WERI-Rb-1 (cell line): ENCODE results near the gene CREBRF.

Experiments
- DNase-seq: peaks from one replicate; pipeline ENCODE4 v3.0.0-alpha.2; 2020
- H3K27ac ChIP-seq: fragments of 250-450 bp; sonication (Bioruptor Pico); 2 replicates; pipeline ENCODE4 v1.5.1; 2020; ENCODE audit warnings: mild to moderate bottlenecking, moderate library complexity
- H3K27me3 ChIP-seq: fragments of 250-450 bp; sonication (Bioruptor Pico); 2 replicates; pipeline ENCODE4 v1.5.1; 2021; ENCODE audit warnings: mild to moderate bottlenecking, low read depth, moderate library complexity; ENCODE audit not compliant: insufficient read depth, severe bottlenecking
- H3K36me3 ChIP-seq: fragments of 250-450 bp; sonication (Bioruptor Pico); 2 replicates; pipeline ENCODE4 v1.5.1; 2020; ENCODE audit warnings: mild to moderate bottlenecking, moderate library complexity
- H3K4me3 ChIP-seq: 2 replicates; pipeline ENCODE4 v1.5.1; 2011; ENCODE audit warnings: low read depth, mild to moderate bottlenecking, control low read depth, low read length
- H3K9me3 ChIP-seq: fragments of 250-450 bp; sonication (Bioruptor Pico); 2 replicates; pipeline ENCODE4 v1.5.1; 2021; ENCODE audit warnings: mild to moderate bottlenecking, moderate library complexity; ENCODE audit not compliant: severe bottlenecking
- TF ChIP-seq, protein P1 (sequence below): IDR thresholded peaks from 2 replicates; pipeline ENCODE4 v1.5.1; 2011; ENCODE audit warnings: low read depth, mild to moderate bottlenecking, control low read depth, inconsistent platforms, low read length

The CREBRF gene

DNA sequence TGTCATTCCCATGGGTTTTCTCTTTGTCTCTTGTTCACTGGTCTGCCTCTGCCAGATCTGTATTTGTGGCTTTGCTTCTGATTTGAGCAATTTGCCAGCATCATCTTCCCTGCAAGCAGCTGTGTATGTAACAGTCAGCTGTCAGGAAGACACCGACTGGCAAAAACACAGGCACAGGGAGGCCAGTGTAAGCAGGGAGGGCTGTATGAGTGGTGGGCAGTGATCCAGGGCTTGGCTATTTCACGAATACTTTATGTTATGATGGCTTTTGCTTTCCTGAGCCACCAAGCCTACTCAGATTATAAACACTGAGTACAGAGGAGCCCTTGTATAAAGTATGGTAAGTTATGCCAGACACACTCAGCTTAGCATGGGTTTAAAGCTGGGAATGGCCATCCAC lies 99.8 kb downstream of the CREBRF start:
- DNase-seq = no peak
- peaks cover 14% of the 10 kb centered on the region; the same call in 1 of the 2 replicates for H3K36me3 ChIP-seq
- H3K27me3 ChIP-seq = no peaks in the 10 kb centered on the region
- no peak overlapping the region for H3K27ac ChIP-seq
- H3K4me3 ChIP-seq = no peak overlapping the region
- TF ChIP-seq, protein P1, sequence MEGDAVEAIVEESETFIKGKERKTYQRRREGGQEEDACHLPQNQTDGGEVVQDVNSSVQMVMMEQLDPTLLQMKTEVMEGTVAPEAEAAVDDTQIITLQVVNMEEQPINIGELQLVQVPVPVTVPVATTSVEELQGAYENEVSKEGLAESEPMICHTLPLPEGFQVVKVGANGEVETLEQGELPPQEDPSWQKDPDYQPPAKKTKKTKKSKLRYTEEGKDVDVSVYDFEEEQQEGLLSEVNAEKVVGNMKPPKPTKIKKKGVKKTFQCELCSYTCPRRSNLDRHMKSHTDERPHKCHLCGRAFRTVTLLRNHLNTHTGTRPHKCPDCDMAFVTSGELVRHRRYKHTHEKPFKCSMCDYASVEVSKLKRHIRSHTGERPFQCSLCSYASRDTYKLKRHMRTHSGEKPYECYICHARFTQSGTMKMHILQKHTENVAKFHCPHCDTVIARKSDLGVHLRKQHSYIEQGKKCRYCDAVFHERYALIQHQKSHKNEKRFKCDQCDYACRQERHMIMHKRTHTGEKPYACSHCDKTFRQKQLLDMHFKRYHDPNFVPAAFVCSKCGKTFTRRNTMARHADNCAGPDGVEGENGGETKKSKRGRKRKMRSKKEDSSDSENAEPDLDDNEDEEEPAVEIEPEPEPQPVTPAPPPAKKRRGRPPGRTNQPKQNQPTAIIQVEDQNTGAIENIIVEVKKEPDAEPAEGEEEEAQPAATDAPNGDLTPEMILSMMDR = no peak
- no peaks in the 10 kb centered on the region for H3K9me3 ChIP-seq

DNA sequence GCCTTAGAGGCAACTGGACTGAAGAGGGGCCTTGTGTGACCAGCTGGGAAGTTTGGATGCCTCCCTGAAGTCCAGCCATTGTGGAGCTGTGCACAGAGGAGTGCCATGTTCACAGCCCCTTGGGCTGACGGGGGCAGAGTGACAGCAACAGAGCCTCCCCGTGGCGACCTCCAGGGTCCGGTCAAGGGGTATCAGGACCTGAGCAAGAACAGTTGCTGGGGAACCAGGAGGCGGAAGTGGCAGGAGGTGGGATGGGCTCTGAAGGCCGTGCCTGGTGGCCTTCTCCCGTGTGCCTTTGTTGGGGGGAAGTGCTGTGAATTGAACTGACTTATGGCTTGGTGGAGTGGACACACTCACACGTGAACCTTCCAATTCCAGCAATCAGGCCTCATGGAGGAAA lies 102.2 kb downstream of the CREBRF start:
- no peak for DNase-seq
- H3K9me3 ChIP-seq = no peaks in the 10 kb centered on the region
- no peak overlapping the region for H3K4me3 ChIP-seq
- no peak overlapping the region for H3K27ac ChIP-seq
- TF ChIP-seq, protein P1 = no peak
- H3K27me3 ChIP-seq = no peaks in the 10 kb centered on the region
- H3K36me3 ChIP-seq = peaks cover 22% of the 10 kb centered on the region

DNA sequence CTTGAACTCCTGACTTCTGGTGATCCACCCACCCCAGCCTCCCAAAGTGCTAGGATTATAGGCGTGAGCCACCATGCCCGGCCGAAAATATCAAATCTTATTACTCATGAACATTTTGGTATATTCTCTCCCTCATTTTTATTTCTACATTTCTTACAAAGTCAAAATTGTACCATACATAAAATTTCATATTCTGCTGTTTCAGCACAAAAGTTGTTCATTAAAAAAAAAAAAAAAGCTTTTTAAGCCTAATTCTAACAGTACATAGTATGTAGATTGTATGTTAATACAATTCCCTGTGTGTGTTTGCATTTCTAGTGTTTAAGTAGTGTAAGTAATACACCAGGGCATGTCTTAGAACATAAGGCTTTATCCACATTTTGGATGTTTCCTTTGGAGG lies 103.1 kb downstream of the CREBRF start:
- no peak overlapping the region for H3K4me3 ChIP-seq
- no peaks in the 10 kb centered on the region for H3K9me3 ChIP-seq
- TF ChIP-seq, protein P1 = no peak
- no peak for DNase-seq
- peaks cover 22% of the 10 kb centered on the region for H3K36me3 ChIP-seq
- no peak overlapping the region for H3K27ac ChIP-seq
- no peaks in the 10 kb centered on the region for H3K27me3 ChIP-seq

DNA sequence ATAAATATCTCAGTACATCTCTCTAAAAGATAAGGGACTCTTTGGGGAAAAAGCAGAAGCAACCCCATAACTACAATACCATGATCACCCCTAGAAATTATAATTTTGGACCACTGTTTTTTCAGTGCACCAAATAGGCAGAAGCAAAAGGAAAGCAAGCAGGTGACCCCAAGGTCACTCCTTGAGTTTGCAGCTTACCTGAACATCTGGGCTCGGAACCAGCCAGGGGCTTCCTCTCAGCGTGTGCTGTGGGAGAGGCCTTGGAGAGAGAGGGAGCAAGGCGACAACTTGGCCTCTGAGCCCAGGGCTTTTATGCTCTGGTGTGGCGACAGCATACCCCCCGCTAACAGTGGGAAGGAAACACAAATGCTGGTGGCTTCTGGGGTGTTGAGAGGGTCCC lies 105.0 kb downstream of the CREBRF start:
- no peaks in the 10 kb centered on the region for H3K9me3 ChIP-seq
- no peak overlapping the region for H3K27ac ChIP-seq
- peaks cover 18% of the 10 kb centered on the region for H3K36me3 ChIP-seq
- no peaks in the 10 kb centered on the region for H3K27me3 ChIP-seq
- DNase-seq = no peak
- TF ChIP-seq, protein P1 = no peak
- no peak overlapping the region for H3K4me3 ChIP-seq

DNA sequence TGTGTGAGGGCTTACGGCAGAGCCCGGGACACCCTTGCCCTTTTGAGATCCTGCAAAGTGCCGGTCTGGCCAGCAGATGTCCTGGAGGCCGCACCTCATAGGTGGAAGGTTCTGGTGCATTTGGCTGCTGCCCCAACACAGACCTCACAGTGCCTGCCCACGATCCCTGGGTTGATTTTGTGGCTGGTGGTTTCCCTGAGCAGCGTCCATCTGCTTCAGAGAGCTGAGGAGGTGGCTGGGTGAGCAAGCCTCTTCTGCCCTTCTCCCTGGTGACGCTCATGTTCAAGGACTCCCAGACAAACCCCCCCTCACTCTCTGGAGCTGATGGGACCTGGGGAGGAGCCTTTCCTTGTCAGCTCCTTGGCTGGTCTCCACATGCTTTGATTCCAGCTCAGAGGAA lies 107.1 kb downstream of the CREBRF start:
- Histone ChIP-seq H3K9me3 (no peaks in the 10 kb centered on the region), H3K27me3 (no peaks in the 10 kb centered on the region), H3K36me3 (peaks cover 18% of the 10 kb centered on the region), H3K27ac (no peak overlapping the region), H3K4me3 (no peak overlapping the region)
- no peak for DNase-seq
- TF ChIP-seq, protein P1 = no peak

DNA sequence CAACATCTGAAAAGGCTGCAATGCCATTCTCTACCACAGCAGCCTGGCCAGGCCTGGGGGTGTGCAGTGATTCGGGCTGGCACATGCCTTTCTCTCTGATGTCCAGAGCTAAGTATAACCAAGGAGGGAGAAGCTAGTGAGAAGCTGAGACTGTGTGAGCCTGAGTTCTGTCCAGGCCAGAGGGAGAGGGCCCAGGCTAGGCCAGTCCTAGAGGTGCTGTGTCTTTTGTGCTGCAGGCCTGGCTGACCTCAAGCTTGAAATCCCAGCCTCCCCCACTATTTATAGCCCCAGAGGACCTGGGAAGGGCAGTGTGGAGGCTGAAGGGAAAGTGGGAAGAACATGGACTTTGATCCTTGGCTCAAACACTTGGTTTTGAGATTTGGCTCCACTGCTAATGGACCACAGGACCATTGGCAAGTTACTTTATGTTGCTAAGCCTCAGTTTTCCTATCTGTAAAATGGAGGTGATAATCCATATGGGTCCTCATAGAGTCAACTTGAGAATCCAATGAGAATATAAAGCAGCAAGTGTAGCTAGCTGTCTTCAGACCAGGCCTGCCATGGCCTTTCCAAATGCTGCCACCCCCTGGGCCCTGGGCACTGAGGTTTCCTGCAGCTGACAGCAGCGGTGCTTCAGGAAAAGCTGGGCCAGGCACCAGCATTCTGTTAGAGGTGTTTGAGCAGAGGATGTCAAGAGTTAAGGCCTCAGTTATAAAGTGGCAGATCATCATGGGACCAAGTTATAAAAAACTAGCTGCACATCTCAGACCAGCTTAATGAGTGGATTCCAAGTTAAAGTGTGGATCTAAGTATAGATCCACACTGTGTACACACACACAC lies 109.2 kb downstream of the CREBRF start:
- DNase-seq = no peak
- Histone ChIP-seq H3K9me3 (no peaks in the 10 kb centered on the region), H3K27ac (no peak overlapping the region), H3K36me3 (peaks cover 12% of the 10 kb centered on the region), H3K27me3 (no peaks in the 10 kb centered on the region), H3K4me3 (no peak overlapping the region)
- TF ChIP-seq, protein P1 = no peak
